HCT116 (cell line): ENCODE measurements around the gene MRAS. TPM values are rescaled to one million over a fixed set of nuclear protein-coding genes. Genes with fewer than 3 reads are reported as not detected.

Experiments used
- ATAC-seq: fragments of 200-7000 bp; cut with Tn5 transposase; 2 replicates; pipeline ENCODE4 v1.9.1; 2020; ENCODE audit warnings: mild to moderate bottlenecking, moderate library complexity
- BruUV-seq: library from RNA; stranded (reverse); fragments of 400-500 nt; replicated peaks from 2 replicates; lab custom pipeline; 2021; lab: Mats Ljungman, UMichigan
- CTCF ChIA-PET: fragments of 300-600 bp; sonication (Branson Sonifier 250); formaldehyde crosslinking; loops from one replicate; lab custom pipeline; 2021; ENCODE audit warnings: antibody characterized with exemption; lab: Charles Lee
- POLR2A ChIA-PET: fragments of 300-600, 350-600 bp; sonication (Branson Sonifier 250); formaldehyde crosslinking; loops from one replicate; lab custom pipeline; 2021; ENCODE audit warnings: antibody characterized with exemption; lab: Charles Lee
- RAD21 ChIA-PET, 2 experiments: fragments of 300-600 bp; sonication (Branson Sonifier 250); formaldehyde crosslinking; loops; one replicate each; lab custom pipeline; 2023; ENCODE audit warnings: low total read pairs in 2 of 2; ENCODE audit not compliant: uncharacterized antibody in 2 of 2, unreplicated experiment in 2 of 2, low non-redundant PET in 1 of 2; lab: Charles Lee
- DNase-seq: peaks from one replicate; pipeline ENCODE4 v3.0.0-alpha.2; 2010; ENCODE audit warnings: low read depth, low spot score
- H2AFZ ChIP-seq: fragments of 200-600 bp; shearing (Covaris generic), sonication (generic); 2 replicates; pipeline ENCODE4 v1.6.1; 2017; ENCODE audit warnings: low read depth, mixed run types, mixed read lengths, antibody characterized with exemption, low read length; ENCODE audit not compliant: poor library complexity, severe bottlenecking
- H3K27ac ChIP-seq: 2 replicates; pipeline ENCODE4 v1.5.1; 2012; ENCODE audit warnings: low read depth, low read length
- H3K27me3 ChIP-seq: fragments of 200-600 bp; sonication (generic); 2 replicates; pipeline ENCODE4 v1.6.1; 2016; ENCODE audit warnings: mixed run types, low read length, mixed read lengths; ENCODE audit not compliant: insufficient read depth
- H3K36me3 ChIP-seq, 2 experiments: fragments of 200-500 bp in 1 of 2; fragments of 200-600 bp in 1 of 2; sonication (Bioruptor generic) in 1 of 2; sonication (generic) in 1 of 2; 2 replicates each; pipeline versions ENCODE4 v1.5.1 to v1.6.1; 2014 to 2016; ENCODE audit warnings: low read length in 2 of 2, inconsistent platforms in 1 of 2, mixed read lengths in 1 of 2, mixed run types in 1 of 2; ENCODE audit not compliant: insufficient read depth in 2 of 2, control insufficient read depth in 1 of 2
- H3K4me1 ChIP-seq, 2 experiments: fragments of 200-600 bp in 1 of 2; sonication (generic) in 1 of 2; 2 replicates each; pipeline versions ENCODE4 v1.5.1 to v1.6.1; 2012 to 2017; ENCODE audit warnings: low read length in 2 of 2, inconsistent platforms in 1 of 2, mild to moderate bottlenecking in 1 of 2, mixed read lengths in 1 of 2, mixed run types in 1 of 2, moderate library complexity in 1 of 2; ENCODE audit not compliant: insufficient read depth in 2 of 2, control insufficient read depth in 1 of 2
- H3K4me2 ChIP-seq: fragments of 200-600 bp; sonication (generic); 2 replicates; pipeline ENCODE4 v1.6.1; 2017; ENCODE audit warnings: mixed run types, low read length, mixed read lengths
- H3K4me3 ChIP-seq, 2 experiments: fragments of 200-600 bp in 1 of 2; sonication (generic) in 1 of 2; replicated peaks in 1 of 2; 2 replicates each; pipeline ENCODE4 v1.5.1; 2011 to 2016; ENCODE audit warnings: low read length in 2 of 2, control low read depth in 1 of 2, low read depth in 1 of 2, mild to moderate bottlenecking in 1 of 2, mixed read lengths in 1 of 2, mixed run types in 1 of 2
- H3K79me2 ChIP-seq: fragments of 200-600 bp; sonication (generic); 2 replicates; pipeline ENCODE4 v1.6.1; 2017; ENCODE audit warnings: mild to moderate bottlenecking, mixed run types, low read length, moderate library complexity, mixed read lengths; ENCODE audit not compliant: insufficient read depth
- H3K9ac ChIP-seq: fragments of 200-600 bp; sonication (generic); 2 replicates; pipeline ENCODE4 v1.6.1; 2016; ENCODE audit warnings: low read length, mixed read lengths
- H3K9me2 ChIP-seq: fragments of 200-600 bp; sonication (generic), shearing (Covaris generic); 2 replicates; pipeline ENCODE4 v1.6.1; 2017; ENCODE audit warnings: mixed run types, mild to moderate bottlenecking, moderate library complexity; ENCODE audit not compliant: insufficient read depth
- H3K9me3 ChIP-seq, 2 experiments: fragments of 200-500 bp in 1 of 2; fragments of 200-600 bp in 1 of 2; sonication (Bioruptor generic) in 1 of 2; sonication (generic) in 1 of 2; 2 replicates each; pipeline ENCODE4 v1.6.1; 2014 to 2017; ENCODE audit warnings: low read length in 2 of 2, mixed read lengths in 2 of 2, inconsistent platforms in 1 of 2, low read depth in 1 of 2, mild to moderate bottlenecking in 1 of 2, mixed run types in 1 of 2, moderate library complexity in 1 of 2; ENCODE audit not compliant: control insufficient read depth in 1 of 2, insufficient read depth in 1 of 2
- H4K20me1 ChIP-seq: fragments of 200-600 bp; sonication (generic), shearing (Covaris generic); 2 replicates; pipeline ENCODE4 v1.6.1; 2017; ENCODE audit warnings: mixed run types, mild to moderate bottlenecking, moderate library complexity; ENCODE audit not compliant: insufficient read depth
- CBX3 ChIP-seq: IDR thresholded peaks from 2 replicates; pipeline ENCODE4 v1.6.1; 2012; ENCODE audit warnings: low read depth
- EGR1 ChIP-seq: IDR thresholded peaks from 2 replicates; pipeline ENCODE4 v1.6.1; 2012; ENCODE audit warnings: low read depth
- ELF1 ChIP-seq: IDR thresholded peaks from 2 replicates; pipeline ENCODE4 v1.6.1; 2012; ENCODE audit warnings: low read depth, borderline replicate concordance
- FOSL1 ChIP-seq: IDR thresholded peaks from 2 replicates; pipeline ENCODE4 v1.6.1; 2012; ENCODE audit warnings: low read depth
- JUND ChIP-seq: IDR thresholded peaks from 2 replicates; pipeline ENCODE4 v1.6.1; 2012
- POLR2A ChIP-seq: IDR thresholded peaks from 2 replicates; pipeline ENCODE4 v1.7.0; 2011; ENCODE audit warnings: borderline replicate concordance; ENCODE audit not compliant: insufficient read depth, insufficient read length; ENCODE audit errors: extremely low read depth
- RAD21 ChIP-seq: IDR thresholded peaks from 2 replicates; pipeline ENCODE4 v1.6.1; 2012; ENCODE audit warnings: low read depth, mild to moderate bottlenecking
- SP1 ChIP-seq: IDR thresholded peaks from 2 replicates; pipeline ENCODE4 v1.6.1; 2012; ENCODE audit warnings: low read depth
- SRF ChIP-seq: IDR thresholded peaks from 2 replicates; pipeline ENCODE4 v1.6.1; 2012; ENCODE audit warnings: low read depth
- YY1 ChIP-seq: IDR thresholded peaks from 2 replicates; pipeline ENCODE4 v1.6.1; 2011; ENCODE audit warnings: low read length, low read depth, moderate library complexity, mild to moderate bottlenecking; ENCODE audit not compliant: insufficient replicate concordance; ENCODE audit errors: extremely low read depth
- ZFX ChIP-seq: fragments of 450-650 bp; IDR thresholded peaks from 2 replicates; pipeline ENCODE4 v1.6.1; 2017
- ZNF274 ChIP-seq: fragments of 200-500 bp; sonication (Bioruptor generic); IDR thresholded peaks from 2 replicates; pipeline ENCODE4 v1.6.1; 2014; ENCODE audit warnings: mild to moderate bottlenecking, low read depth, low read length, inconsistent platforms
- intact Hi-C: fragments of 100-400 bp; cut with micrococcal nuclease; formaldehyde crosslinking; loops from 2 replicates; pipeline ENCODE4 v1.10.0; 2022
- total RNA-seq: library from RNA; stranded (reverse); gene quantifications from one replicate; pipeline ENCODE4 v1.2.1, GENCODE V29; 2021; ENCODE audit not compliant: unreplicated experiment
- TF ChIP-seq, protein P1 (sequence below), 3 experiments: fragments of 200-600 bp in 1 of 3; sonication (generic) in 1 of 3; IDR thresholded peaks in 2 of 3; conservative IDR thresholded peaks in 1 of 3; 2 replicates each; pipeline ENCODE4 v1.5.1; 2012 to 2017; ENCODE audit warnings: low read depth in 2 of 3, low read length in 2 of 3, antibody characterized with exemption in 1 of 3, borderline replicate concordance in 1 of 3, control low read depth in 1 of 3, mild to moderate bottlenecking in 1 of 3, mixed read lengths in 1 of 3, mixed run types in 1 of 3, moderate library complexity in 1 of 3; ENCODE audit not compliant: insufficient read depth in 1 of 3
- TF ChIP-seq, protein P2 (sequence below): IDR thresholded peaks from 2 replicates; pipeline ENCODE4 v1.6.1; 2012
- TF ChIP-seq, protein P3 (sequence below): IDR thresholded peaks from 2 replicates; pipeline ENCODE4 v1.6.1; 2011; ENCODE audit warnings: mild to moderate bottlenecking, low read length, moderate library complexity; ENCODE audit not compliant: insufficient replicate concordance; ENCODE audit errors: extremely low read depth

MRAS gene
- total RNA-seq, 1 experiment from 2014 or later = 13.5 TPM

DNA sequence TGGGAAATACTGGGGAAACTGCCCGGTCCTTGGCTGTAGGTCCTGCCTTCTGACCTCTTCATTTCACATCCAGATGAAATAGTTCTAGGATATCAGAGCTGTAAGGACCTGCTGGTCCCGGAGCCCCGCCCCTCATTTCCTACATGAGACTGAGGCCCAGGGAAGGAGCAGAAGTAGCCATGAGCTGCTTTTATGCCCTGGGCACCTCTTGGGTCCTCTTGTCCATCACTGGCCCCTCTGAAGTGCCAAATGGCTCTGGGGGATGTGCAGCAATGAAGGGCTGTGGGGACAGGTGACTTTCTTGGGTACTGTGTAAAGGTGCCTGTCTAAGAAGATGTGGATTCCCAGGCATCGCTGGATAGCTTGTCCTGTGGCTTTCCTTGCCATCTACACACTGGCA, 45.8 kb downstream of the MRAS start:
- RAD21 ChIA-PET = no interaction called here
- TF ChIP-seq SP1 = no peak
- TF ChIP-seq, protein P1, sequence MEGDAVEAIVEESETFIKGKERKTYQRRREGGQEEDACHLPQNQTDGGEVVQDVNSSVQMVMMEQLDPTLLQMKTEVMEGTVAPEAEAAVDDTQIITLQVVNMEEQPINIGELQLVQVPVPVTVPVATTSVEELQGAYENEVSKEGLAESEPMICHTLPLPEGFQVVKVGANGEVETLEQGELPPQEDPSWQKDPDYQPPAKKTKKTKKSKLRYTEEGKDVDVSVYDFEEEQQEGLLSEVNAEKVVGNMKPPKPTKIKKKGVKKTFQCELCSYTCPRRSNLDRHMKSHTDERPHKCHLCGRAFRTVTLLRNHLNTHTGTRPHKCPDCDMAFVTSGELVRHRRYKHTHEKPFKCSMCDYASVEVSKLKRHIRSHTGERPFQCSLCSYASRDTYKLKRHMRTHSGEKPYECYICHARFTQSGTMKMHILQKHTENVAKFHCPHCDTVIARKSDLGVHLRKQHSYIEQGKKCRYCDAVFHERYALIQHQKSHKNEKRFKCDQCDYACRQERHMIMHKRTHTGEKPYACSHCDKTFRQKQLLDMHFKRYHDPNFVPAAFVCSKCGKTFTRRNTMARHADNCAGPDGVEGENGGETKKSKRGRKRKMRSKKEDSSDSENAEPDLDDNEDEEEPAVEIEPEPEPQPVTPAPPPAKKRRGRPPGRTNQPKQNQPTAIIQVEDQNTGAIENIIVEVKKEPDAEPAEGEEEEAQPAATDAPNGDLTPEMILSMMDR (IDR thresholded peaks at IDR 0.05 in 2 of 3, conservative IDR thresholded peaks at IDR 0.05 in 1 of 3; ENCODE audit: borderline replicate concordance in 1 of 3, insufficient read depth in 1 of 3, low read depth in 2 of 3, low read length in 2 of 3) = no peak
- TF ChIP-seq, protein P2, sequence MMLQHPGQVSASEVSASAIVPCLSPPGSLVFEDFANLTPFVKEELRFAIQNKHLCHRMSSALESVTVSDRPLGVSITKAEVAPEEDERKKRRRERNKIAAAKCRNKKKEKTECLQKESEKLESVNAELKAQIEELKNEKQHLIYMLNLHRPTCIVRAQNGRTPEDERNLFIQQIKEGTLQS = no peak
- TF ChIP-seq, all 23 proteins: peak for 0
- POLR2A ChIA-PET = no interaction called here
- no peak for ATAC-seq
- no peaks in the 10 kb centered on the region for H3K79me2 ChIP-seq
- BruUV-seq = no TSS peak
- H3K9me3 ChIP-seq = no peaks in the 10 kb centered on the region
- no peak overlapping the region for H3K9ac ChIP-seq
- H4K20me1 ChIP-seq = no peaks in the 10 kb centered on the region
- intact Hi-C loops = no loop called here
- H3K4me1 ChIP-seq = peaks cover 21 to 23% of the 10 kb centered on the region in 2 experiments
- CTCF ChIA-PET = no interaction called here
- no peak for DNase-seq
- H3K27me3 ChIP-seq = no peaks in the 10 kb centered on the region
- H3K4me2 ChIP-seq = no peak overlapping the region
- no peaks in the 10 kb centered on the region for H3K9me2 ChIP-seq
- no peak overlapping the region for H3K27ac ChIP-seq
- H2AFZ ChIP-seq = no peak overlapping the region
- no peaks in the 10 kb centered on the region for H3K36me3 ChIP-seq
- H3K4me3 ChIP-seq = no peak overlapping the region

DNA sequence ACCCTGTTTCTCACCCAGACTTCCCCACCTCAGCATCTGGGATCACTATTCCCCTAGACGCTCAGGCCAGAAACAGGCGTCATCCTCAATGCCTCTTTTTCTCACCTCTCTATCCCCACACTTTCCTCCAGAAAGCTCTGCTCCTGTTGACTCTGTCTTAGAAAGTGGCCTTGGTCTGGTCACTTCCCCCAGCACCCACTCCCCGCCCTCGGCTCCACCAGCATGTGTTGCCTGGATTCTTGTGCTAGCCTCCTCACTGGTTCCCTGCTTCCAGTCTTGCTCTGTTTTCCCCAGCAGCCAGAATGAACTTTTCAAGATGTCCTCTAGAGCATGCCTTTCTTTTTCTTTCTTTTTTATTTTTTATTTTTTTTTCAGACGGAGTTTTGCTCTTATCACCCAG, 46.3 kb downstream of the MRAS start:
- CTCF ChIA-PET = no interaction called here
- TF ChIP-seq ZNF274 (no peak), POLR2A (no peak), EGR1 (no peak), SRF (no peak), CBX3 (no peak), JUND (no peak), FOSL1 (no peak), ZFX (no peak), YY1 (no peak), ELF1 (no peak), RAD21 (no peak)
- TF ChIP-seq, protein P3, sequence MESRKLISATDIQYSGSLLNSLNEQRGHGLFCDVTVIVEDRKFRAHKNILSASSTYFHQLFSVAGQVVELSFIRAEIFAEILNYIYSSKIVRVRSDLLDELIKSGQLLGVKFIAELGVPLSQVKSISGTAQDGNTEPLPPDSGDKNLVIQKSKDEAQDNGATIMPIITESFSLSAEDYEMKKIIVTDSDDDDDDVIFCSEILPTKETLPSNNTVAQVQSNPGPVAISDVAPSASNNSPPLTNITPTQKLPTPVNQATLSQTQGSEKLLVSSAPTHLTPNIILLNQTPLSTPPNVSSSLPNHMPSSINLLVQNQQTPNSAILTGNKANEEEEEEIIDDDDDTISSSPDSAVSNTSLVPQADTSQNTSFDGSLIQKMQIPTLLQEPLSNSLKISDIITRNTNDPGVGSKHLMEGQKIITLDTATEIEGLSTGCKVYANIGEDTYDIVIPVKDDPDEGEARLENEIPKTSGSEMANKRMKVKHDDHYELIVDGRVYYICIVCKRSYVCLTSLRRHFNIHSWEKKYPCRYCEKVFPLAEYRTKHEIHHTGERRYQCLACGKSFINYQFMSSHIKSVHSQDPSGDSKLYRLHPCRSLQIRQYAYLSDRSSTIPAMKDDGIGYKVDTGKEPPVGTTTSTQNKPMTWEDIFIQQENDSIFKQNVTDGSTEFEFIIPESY = no peak
- TF ChIP-seq, protein P2 = no peak

More for the DNA sequence above, 46.3 kb downstream of the MRAS start:
- no peak overlapping the region for H3K27ac ChIP-seq
- no peak for ATAC-seq
- no peak overlapping the region for H3K9ac ChIP-seq
- no TSS peak for BruUV-seq
- H3K9me3 ChIP-seq = no peaks in the 10 kb centered on the region
- no peaks in the 10 kb centered on the region for H3K27me3 ChIP-seq
- ChIA-PET RAD21 (no interaction called here), POLR2A (no interaction called here)
- H3K4me1 ChIP-seq = peaks cover 15 to 18% of the 10 kb centered on the region in 2 experiments
- no peak overlapping the region for H3K4me2 ChIP-seq
- H2AFZ ChIP-seq = no peak overlapping the region
- H4K20me1 ChIP-seq = no peaks in the 10 kb centered on the region
- no peaks in the 10 kb centered on the region for H3K79me2 ChIP-seq
- no peak overlapping the region for H3K4me3 ChIP-seq
- H3K9me2 ChIP-seq = no peaks in the 10 kb centered on the region
- intact Hi-C loops = no loop called here
- DNase-seq = no peak
- no peaks in the 10 kb centered on the region for H3K36me3 ChIP-seq
